Activated CD4-positive, CD25-positive, alpha-beta regulatory T cell treated with anti-CD3 and anti-CD28 coated beads, Interleukin-2, amount 50 U/mL, for 72 hours (primary cell): ENCODE data around the gene TFPT.

Experiments used
- DNase-seq: peaks from one replicate; pipeline ENCODE4 v3.0.0; 2021

TFPT gene

GRCh38 chr19:54069470-54069869, 46.0 kb downstream of the TFPT start:
- no peak for DNase-seq

DNA sequence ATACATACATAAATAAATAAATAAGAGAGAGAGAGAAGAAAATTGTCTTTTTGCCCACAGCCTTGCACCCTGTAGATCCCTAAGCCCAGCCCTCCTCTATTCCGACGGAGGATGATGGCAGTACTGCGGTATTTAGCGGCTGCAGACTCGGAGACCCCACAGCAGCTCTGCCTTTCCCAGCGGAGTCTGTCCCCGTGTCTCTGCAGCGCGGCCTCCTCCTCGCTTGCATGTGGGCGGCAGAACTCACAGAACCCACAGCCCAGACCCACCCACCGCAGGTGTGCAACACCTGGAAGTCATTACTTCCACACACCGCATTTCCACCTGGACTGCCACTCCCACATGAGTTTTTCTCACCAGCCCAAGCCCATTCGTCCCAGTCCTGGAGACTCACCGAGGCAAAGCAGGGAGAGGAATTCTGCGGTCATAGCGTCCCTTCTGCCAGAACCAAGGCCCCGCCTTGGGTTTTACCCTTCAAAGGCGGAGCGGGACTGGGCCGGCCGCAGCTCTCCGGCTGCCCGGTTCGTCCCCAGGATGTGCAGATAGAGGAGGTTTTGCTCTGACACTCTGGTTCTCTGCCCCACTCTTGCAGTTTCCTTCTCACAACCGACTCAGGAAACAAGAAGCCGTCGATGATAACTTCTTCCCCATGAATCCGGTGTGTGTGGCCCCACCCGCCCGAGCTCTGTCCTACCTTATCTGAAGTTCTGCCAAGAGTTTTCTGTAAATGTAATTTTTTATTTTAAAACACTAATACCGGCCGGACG, 51.9 kb downstream of the TFPT start, which contains the start of gene VSTM1:
Gene VSTM1 (minus strand): TSS at position 548 of the 767 bp plus-strand sequence. CDS start 120 bp downstream, at position 428.
- no peak for DNase-seq

- no peak for DNase-seq
Measured at GRCh38 chr19:54062643-54063042, 52.8 kb downstream of the TFPT start.
